Hepatocyte (in vitro differentiated cells): ENCODE measurements around the gene CAPN7. TPM values are rescaled to one million over a fixed set of nuclear protein-coding genes. Genes with fewer than 3 reads are reported as not detected.

ENCODE experiments used
- DNase-seq: peaks from one replicate; pipeline ENCODE4 v3.0.0-alpha.2; 2016; ENCODE audit warnings: low spot score
- H2AFZ ChIP-seq: fragments of 200-600 bp; sonication (generic); 2 replicates; pipeline ENCODE4 v1.6.0; 2016; ENCODE audit warnings: antibody characterized with exemption, mild to moderate bottlenecking
- H3K27ac ChIP-seq: fragments of 200-600 bp; sonication (generic); 2 replicates; pipeline ENCODE4 v1.5.1; 2016; ENCODE audit warnings: mild to moderate bottlenecking
- H3K27me3 ChIP-seq: fragments of 200-600 bp; sonication (generic); 2 replicates; pipeline ENCODE4 v1.6.1; 2016
- H3K36me3 ChIP-seq: fragments of 200-600 bp; sonication (generic); replicated peaks from 2 replicates; pipeline ENCODE4 v1.5.1; 2016; ENCODE audit warnings: low read depth; ENCODE audit not compliant: insufficient read depth
- H3K4me1 ChIP-seq: fragments of 200-600 bp; sonication (generic); 2 replicates; pipeline ENCODE4 v1.5.1; 2016; ENCODE audit warnings: mild to moderate bottlenecking, moderate library complexity; ENCODE audit not compliant: insufficient read depth
- H3K4me2 ChIP-seq: fragments of 200-600 bp; sonication (generic); 2 replicates; pipeline ENCODE4 v1.6.0; 2016
- H3K4me3 ChIP-seq: fragments of 200-600 bp; sonication (generic); 2 replicates; pipeline ENCODE4 v1.5.1; 2016; ENCODE audit warnings: mild to moderate bottlenecking
- H3K79me2 ChIP-seq: fragments of 200-600 bp; sonication (generic); 2 replicates; pipeline ENCODE4 v1.6.0; 2017; ENCODE audit warnings: mild to moderate bottlenecking
- H3K9me2 ChIP-seq: fragments of 200-600 bp; sonication (generic); replicated peaks from 2 replicates; pipeline ENCODE4 v1.6.0; 2017; ENCODE audit warnings: mild to moderate bottlenecking; ENCODE audit not compliant: insufficient read depth
- H3K9me3 ChIP-seq: fragments of 200-600 bp; sonication (generic); 2 replicates; pipeline ENCODE4 v1.5.1; 2016; ENCODE audit warnings: low read depth, mild to moderate bottlenecking
- H4K20me1 ChIP-seq: fragments of 200-600 bp; sonication (generic); 2 replicates; pipeline ENCODE4 v1.6.0; 2016; ENCODE audit warnings: mild to moderate bottlenecking; ENCODE audit not compliant: insufficient read depth, poor library complexity, severe bottlenecking
- EZH2 ChIP-seq: fragments of 200-600 bp; sonication (generic); IDR thresholded peaks from 2 replicates; pipeline ENCODE4 v1.6.1; 2016; ENCODE audit warnings: antibody characterized with exemption, mild to moderate bottlenecking, borderline replicate concordance
- EZH2phosphoT487 ChIP-seq: fragments of 200-600 bp; sonication (generic); IDR thresholded peaks from one replicate; pipeline ENCODE4 v1.6.1; 2018; ENCODE audit warnings: antibody characterized with exemption, mild to moderate bottlenecking, low read depth, moderate library complexity; ENCODE audit not compliant: unreplicated experiment, severe bottlenecking
- WGBS: methylation state at CpG from one replicate; pipeline ENCODE4 v1.1.6; 2016; ENCODE audit warnings: low lambda C conversion rate; ENCODE audit errors: missing lambda C conversion rate; 5-methylcytosine and 5-hydroxymethylcytosine counted together
- polyA plus RNA-seq: library from polyadenylated mRNA; unstranded; fragments of >200 nt; fragmentation: Nextera tagmentation; extraction: Ambion mirVana; gene quantifications from 2 replicates; pipeline ENCODE4 v1.2.1, GENCODE V29; 2016
- total RNA-seq: library from RNA; depleted of rRNA; stranded (reverse); fragments of >200 nt; gene quantifications from 2 replicates; pipeline ENCODE4 v1.2.3, GENCODE V29; 2014
- TF ChIP-seq, protein P1 (sequence below): fragments of 200-600 bp; sonication (generic); IDR thresholded peaks from 2 replicates; pipeline ENCODE4 v1.5.1; 2016; ENCODE audit warnings: antibody characterized with exemption, mild to moderate bottlenecking; ENCODE audit not compliant: poor library complexity

Gene CAPN7
- total and polyA plus RNA-seq, 2 experiments from 2014 or later, result 21.6 to 60.3 TPM

DNA sequence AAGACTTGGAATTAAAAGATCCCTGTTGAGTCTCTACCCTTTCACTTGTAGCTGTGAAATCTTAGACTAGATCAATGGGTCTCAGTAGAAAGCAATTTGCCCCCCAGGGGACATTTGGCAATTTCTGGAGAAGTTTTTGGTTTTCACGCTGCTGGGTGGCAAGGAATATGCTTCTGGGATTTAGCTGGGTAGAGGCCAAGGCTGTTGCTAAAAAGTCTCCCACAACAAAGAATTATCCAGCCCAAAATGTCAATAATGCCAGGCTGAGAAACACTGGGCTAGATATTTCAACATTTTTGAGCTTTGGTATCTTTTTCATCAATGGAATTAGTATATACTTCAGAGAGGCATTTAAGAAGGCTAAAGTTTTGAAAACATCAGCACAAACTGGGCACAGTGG lies 8.7 kb downstream of the CAPN7 start:
- Histone ChIP-seq H3K4me2 (no peak overlapping the region), H2AFZ (no peak overlapping the region), H3K4me1 (no peaks in the 10 kb centered on the region), H3K4me3 (no peak overlapping the region), H3K9me2 (no peaks in the 10 kb centered on the region), H3K9me3 (no peaks in the 10 kb centered on the region), H3K36me3 (peaks cover 4% of the 10 kb centered on the region), H3K79me2 (peaks cover 71% of the 10 kb centered on the region), H3K27me3 (no peaks in the 10 kb centered on the region), H3K27ac (no peak overlapping the region), H4K20me1 (peaks cover 20% of the 10 kb centered on the region)
- no peak for TF ChIP-seq EZH2
- TF ChIP-seq, protein P1, sequence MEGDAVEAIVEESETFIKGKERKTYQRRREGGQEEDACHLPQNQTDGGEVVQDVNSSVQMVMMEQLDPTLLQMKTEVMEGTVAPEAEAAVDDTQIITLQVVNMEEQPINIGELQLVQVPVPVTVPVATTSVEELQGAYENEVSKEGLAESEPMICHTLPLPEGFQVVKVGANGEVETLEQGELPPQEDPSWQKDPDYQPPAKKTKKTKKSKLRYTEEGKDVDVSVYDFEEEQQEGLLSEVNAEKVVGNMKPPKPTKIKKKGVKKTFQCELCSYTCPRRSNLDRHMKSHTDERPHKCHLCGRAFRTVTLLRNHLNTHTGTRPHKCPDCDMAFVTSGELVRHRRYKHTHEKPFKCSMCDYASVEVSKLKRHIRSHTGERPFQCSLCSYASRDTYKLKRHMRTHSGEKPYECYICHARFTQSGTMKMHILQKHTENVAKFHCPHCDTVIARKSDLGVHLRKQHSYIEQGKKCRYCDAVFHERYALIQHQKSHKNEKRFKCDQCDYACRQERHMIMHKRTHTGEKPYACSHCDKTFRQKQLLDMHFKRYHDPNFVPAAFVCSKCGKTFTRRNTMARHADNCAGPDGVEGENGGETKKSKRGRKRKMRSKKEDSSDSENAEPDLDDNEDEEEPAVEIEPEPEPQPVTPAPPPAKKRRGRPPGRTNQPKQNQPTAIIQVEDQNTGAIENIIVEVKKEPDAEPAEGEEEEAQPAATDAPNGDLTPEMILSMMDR, result no peak
- TF ChIP-seq EZH2phosphoT487, result no peak
- DNase-seq, result no peak
- 100% methylated on average over 1 of the region's 1 CpG for WGBS

DNA sequence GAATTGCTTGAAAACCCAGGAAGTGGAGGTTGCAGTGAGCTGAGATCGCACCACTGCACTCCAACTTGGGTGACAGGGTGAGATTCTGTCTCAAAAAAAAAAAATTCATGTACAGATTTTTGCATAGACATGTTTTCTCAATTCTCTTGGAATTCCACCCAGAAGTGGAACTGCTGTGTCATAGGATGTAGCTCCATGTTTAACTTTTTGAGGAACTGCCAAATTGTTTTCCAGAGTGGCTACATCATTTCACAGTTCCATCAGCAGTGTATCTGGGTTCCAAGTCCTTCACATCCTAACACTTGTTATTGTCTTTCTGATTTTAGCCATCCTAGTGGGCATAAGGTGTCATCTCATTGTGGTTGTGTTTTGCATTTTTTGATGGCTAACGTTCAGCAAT lies 9.9 kb downstream of the CAPN7 start:
- H3K79me2 ChIP-seq, result peaks cover 58% of the 10 kb centered on the region
- H3K9me2 ChIP-seq, result no peaks in the 10 kb centered on the region
- H3K4me2 ChIP-seq, result no peak overlapping the region
- TF ChIP-seq EZH2phosphoT487, result no peak
- TF ChIP-seq EZH2, result no peak
- TF ChIP-seq, protein P1, result no peak
- no peaks in the 10 kb centered on the region for H3K9me3 ChIP-seq
- H3K27me3 ChIP-seq, result no peaks in the 10 kb centered on the region
- DNase-seq, result no peak
- no peak overlapping the region for H3K27ac ChIP-seq
- H3K36me3 ChIP-seq, result peaks cover 4% of the 10 kb centered on the region
- H2AFZ ChIP-seq, result no peak overlapping the region
- peaks cover 7% of the 10 kb centered on the region for H4K20me1 ChIP-seq
- 91% methylated on average over 2 of the region's 2 CpGs for WGBS
- H3K4me3 ChIP-seq, result no peak overlapping the region
- H3K4me1 ChIP-seq, result no peaks in the 10 kb centered on the region

DNA sequence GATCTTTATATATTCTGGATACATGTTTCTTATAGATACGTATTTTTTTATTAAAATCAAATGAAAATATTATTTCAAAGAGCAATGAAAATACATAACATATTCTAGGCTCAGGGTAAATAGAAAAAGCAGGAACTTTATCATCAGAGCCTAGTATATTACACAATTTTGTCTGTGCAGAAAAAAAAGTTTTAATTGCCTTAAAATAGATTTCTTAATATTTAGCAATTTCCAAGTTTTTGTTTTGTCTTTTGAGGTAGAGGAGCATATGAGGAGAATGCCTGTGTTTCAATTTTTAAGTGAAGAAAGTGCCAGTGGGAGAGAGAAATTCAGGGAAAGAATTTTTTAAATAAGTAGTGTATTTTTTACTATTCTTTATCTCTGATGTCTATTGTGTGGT lies 10.5 kb downstream of the CAPN7 start:
- H3K27me3 ChIP-seq, result no peaks in the 10 kb centered on the region
- H3K4me1 ChIP-seq, result no peaks in the 10 kb centered on the region
- H2AFZ ChIP-seq, result no peak overlapping the region
- H3K4me3 ChIP-seq, result no peak overlapping the region
- H3K9me3 ChIP-seq, result no peaks in the 10 kb centered on the region
- peaks cover 2% of the 10 kb centered on the region for H4K20me1 ChIP-seq
- H3K27ac ChIP-seq, result no peak overlapping the region
- no peak for DNase-seq
- H3K79me2 ChIP-seq, result peaks cover 54% of the 10 kb centered on the region
- no peaks in the 10 kb centered on the region for H3K9me2 ChIP-seq
- TF ChIP-seq EZH2, result no peak
- TF ChIP-seq, protein P1, result no peak
- TF ChIP-seq EZH2phosphoT487, result no peak
- no peak overlapping the region for H3K4me2 ChIP-seq
- 97% methylated on average over 1 of the region's 1 CpG for WGBS
- peaks cover 4% of the 10 kb centered on the region for H3K36me3 ChIP-seq
